Measurements from ENCODE around the gene RPL28.

DNA sequence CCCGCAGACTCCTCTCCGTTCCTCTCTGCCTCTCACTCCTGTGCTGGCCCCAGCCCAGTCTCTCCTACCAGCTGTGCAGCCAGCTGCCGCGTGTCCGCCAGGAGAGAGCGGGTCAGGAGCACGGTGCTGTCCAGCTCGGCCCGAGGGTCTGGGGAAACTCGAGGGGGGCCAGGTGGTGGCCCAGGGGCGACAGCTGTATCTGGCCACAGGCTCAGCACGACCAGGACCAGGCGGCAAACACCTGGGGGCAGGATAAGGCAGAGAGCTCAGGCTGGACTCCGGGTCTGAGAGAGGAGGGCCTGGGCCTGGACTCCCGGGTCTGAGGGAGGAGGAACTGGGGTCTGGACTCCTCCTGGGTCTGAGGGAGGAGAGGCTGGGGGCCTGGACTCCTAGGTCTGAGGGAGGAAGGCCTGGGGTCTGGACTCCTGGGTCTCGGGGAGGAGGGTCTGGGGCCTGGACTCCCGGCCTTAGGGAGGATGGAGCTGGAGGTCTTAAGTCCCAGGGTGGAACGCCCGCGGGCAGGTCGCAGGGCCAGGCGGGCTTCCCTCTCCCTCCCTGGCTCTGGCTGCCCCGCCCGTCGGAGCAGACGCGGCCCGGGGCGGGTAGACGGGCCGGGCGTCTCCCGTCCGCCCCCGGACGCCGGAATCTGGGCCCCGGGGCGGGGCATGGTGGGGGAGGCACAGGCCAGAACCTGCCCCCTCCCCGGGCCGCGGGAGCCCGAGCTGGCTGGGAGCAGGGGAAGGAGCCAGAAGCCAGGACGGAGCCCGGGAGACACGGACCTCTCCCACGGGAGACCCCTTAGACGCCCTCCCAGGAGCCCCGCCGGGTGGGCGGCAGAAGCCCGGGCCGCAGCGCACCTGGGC lies 16.8 kb upstream of the RPL28 start:
- TF ChIP-seq GATA2 (IDR thresholded peaks at IDR 0.05; ENCODE audit: low read depth, low read length) (no peak), GATA3 (IDR thresholded peaks at IDR 0.05; ENCODE audit: low read depth, low read length) (no peak)
